Uterus (tissue), 4 donors: ENCODE data around the gene TRIM58. TPM values are rescaled to one million over a fixed set of nuclear protein-coding genes. Genes with fewer than 3 reads are reported as not detected.

Experiments used
- DNase-seq, 2 donors: peaks; one replicate each; pipeline ENCODE4 v3.0.0-alpha.2; 2019 to 2020
- H3K27ac ChIP-seq, 2 donors: fragments of 200-600 bp; sonication (generic); 1 replicate in 1 of 2; 2 replicates in 1 of 2; pipeline ENCODE4 v1.5.1; 2016 to 2018
- H3K27me3 ChIP-seq, 2 donors: fragments of 200-600 bp; sonication (generic); one replicate each; pipeline ENCODE4 v1.5.1; 2018 to 2019; ENCODE audit warnings: control low read depth in 1 of 2
- H3K36me3 ChIP-seq, 2 donors: fragments of 200-600 bp; sonication (generic); one replicate each; pipeline ENCODE4 v1.5.1; 2019; ENCODE audit warnings: control low read depth in 1 of 2
- H3K4me1 ChIP-seq, 2 donors: fragments of 200-600 bp; sonication (generic); one replicate each; pipeline ENCODE4 v1.5.1; 2018 to 2019; ENCODE audit warnings: control low read depth in 1 of 2
- H3K4me3 ChIP-seq, 2 donors: fragments of 200-600 bp; sonication (generic); 1 replicate in 1 of 2; 2 replicates in 1 of 2; pipeline ENCODE4 v1.5.1; 2018 to 2019; ENCODE audit warnings: mild to moderate bottlenecking in 1 of 2
- H3K9me3 ChIP-seq, 2 donors: fragments of 200-600 bp; sonication (generic); one replicate each; pipeline ENCODE4 v1.5.1; 2019; ENCODE audit warnings: control low read depth in 1 of 2
- CTCF ChIP-seq, 4 experiments: fragments of 200-600 bp in 2 of 4; fragments of 450-650 bp in 2 of 4; sonication (generic) in 2 of 4; IDR thresholded peaks; one replicate each; pipeline ENCODE4 v1.5.1; 2016 to 2019; ENCODE audit warnings: antibody characterized with exemption in 4 of 4, mild to moderate bottlenecking in 2 of 4, moderate library complexity in 1 of 4
- POLR2A ChIP-seq, 2 donors: fragments of 450-650 bp; IDR thresholded peaks; one replicate each; pipeline ENCODE4 v1.6.1; 2016; ENCODE audit warnings: antibody characterized with exemption in 2 of 2, mild to moderate bottlenecking in 1 of 2, moderate library complexity in 1 of 2
- intact Hi-C: fragments of 100-400 bp; cut with DNase I; formaldehyde crosslinking; loops from one replicate; pipeline ENCODE4 v1.15.1; 2023; ENCODE audit warnings: low total_unique reads
- total RNA-seq, 4 donors: library from RNA; depleted of rRNA in 3 of 4; stranded (reverse); fragments of >200 nt in 3 of 4; gene quantifications; one replicate each; pipeline versions ENCODE4 v1.1.0 to v1.2.4, GENCODE V29; 2014 to 2023
- donor health status: DM: yes; HTN: yes; CAD: no.

TRIM58 gene
- total RNA-seq, 4 donors from 2014 or later: 0.88 to 10.3 (median 2.1) TPM

GRCh38 chr1:247829656-247830055 lies 27.3 kb upstream of the TRIM58 start:
- intact Hi-C loops: no loop called here
- Histone ChIP-seq H3K27me3 (no peaks in the 10 kb centered on the region), H3K36me3 (no peaks in the 10 kb centered on the region), H3K27ac (no peak overlapping the region), H3K4me3 (no peak overlapping the region), H3K4me1 (no peaks in the 10 kb centered on the region), H3K9me3 (no peaks in the 10 kb centered on the region)
- DNase-seq: no peak
- no peak for TF ChIP-seq POLR2A (IDR thresholded peaks at IDR 0.05)
- no peak for TF ChIP-seq CTCF (IDR thresholded peaks at IDR 0.05)

- H3K27ac ChIP-seq: no peak overlapping the region
- DNase-seq: no peak
- TF ChIP-seq CTCF (IDR thresholded peaks at IDR 0.05): no peak
- no peak for TF ChIP-seq POLR2A (IDR thresholded peaks at IDR 0.05)
- H3K9me3 ChIP-seq: no peaks in the 10 kb centered on the region
- no peaks in the 10 kb centered on the region for H3K4me1 ChIP-seq
- no peaks in the 10 kb centered on the region for H3K27me3 ChIP-seq
- intact Hi-C loops: no loop called here
- no peaks in the 10 kb centered on the region for H3K36me3 ChIP-seq
- H3K4me3 ChIP-seq: no peak overlapping the region
Observed at GRCh38 chr1:247833601-247834000, 23.4 kb upstream of the TRIM58 start.

- Histone ChIP-seq H3K36me3 (no peaks in the 10 kb centered on the region), H3K27ac (no peak overlapping the region), H3K4me3 (no peak overlapping the region), H3K4me1 (no peaks in the 10 kb centered on the region), H3K27me3 (no peaks in the 10 kb centered on the region), H3K9me3 (no peaks in the 10 kb centered on the region)
- no peak for DNase-seq
- intact Hi-C loops: no loop called here
- TF ChIP-seq POLR2A (IDR thresholded peaks at IDR 0.05) (no peak), CTCF (IDR thresholded peaks at IDR 0.05) (no peak)
Observed at GRCh38 chr1:247840818-247841217, 16.2 kb upstream of the TRIM58 start.

- Histone ChIP-seq H3K27me3 (no peaks in the 10 kb centered on the region), H3K4me3 (no peak within 1 kb of the TSS), H3K27ac (no peak within 1 kb of the TSS), H3K9me3 (no peaks in the 10 kb centered on the region), H3K4me1 (no peaks in the 10 kb centered on the region), H3K36me3 (no peaks in the 10 kb centered on the region)
- intact Hi-C loops: no loop called here
- TF ChIP-seq CTCF (IDR thresholded peaks at IDR 0.05) (no peak), POLR2A (IDR thresholded peaks at IDR 0.05) (no peak)
- DNase-seq: no peak
Observed at GRCh38 chr1:247841796-247842195, 15.2 kb upstream of the TRIM58 start, which contains the start of gene OR11L1. TSS of gene OR11L1 (minus strand) at chr1:247841896. CDS start at chr1:247841896, 0 bp downstream.

- H3K36me3 ChIP-seq: no peaks in the 10 kb centered on the region
- H3K4me3 ChIP-seq: no peak overlapping the region
- intact Hi-C loops: no loop called here
- no peak overlapping the region for H3K27ac ChIP-seq
- H3K27me3 ChIP-seq: no peaks in the 10 kb centered on the region
- no peaks in the 10 kb centered on the region for H3K4me1 ChIP-seq
- TF ChIP-seq POLR2A (IDR thresholded peaks at IDR 0.05) (no peak), CTCF (IDR thresholded peaks at IDR 0.05) (no peak)
- no peaks in the 10 kb centered on the region for H3K9me3 ChIP-seq
- DNase-seq: no peak
Observed at GRCh38 chr1:247843411-247843810, 13.6 kb upstream of the TRIM58 start.
